ENCODE data around the gene PHLPP1. TPM values are rescaled to one million over a fixed set of nuclear protein-coding genes. Genes with fewer than 3 reads are reported as not detected.
"Not testable (repeated sequence)": the region's sequence is repeated elsewhere in the genome, so short reads cannot be mapped to it uniquely, and the experiment has no call there.

The PHLPP1 gene
- total RNA-seq, 1 experiment from 2014 or later = 28.0 TPM

DNA sequence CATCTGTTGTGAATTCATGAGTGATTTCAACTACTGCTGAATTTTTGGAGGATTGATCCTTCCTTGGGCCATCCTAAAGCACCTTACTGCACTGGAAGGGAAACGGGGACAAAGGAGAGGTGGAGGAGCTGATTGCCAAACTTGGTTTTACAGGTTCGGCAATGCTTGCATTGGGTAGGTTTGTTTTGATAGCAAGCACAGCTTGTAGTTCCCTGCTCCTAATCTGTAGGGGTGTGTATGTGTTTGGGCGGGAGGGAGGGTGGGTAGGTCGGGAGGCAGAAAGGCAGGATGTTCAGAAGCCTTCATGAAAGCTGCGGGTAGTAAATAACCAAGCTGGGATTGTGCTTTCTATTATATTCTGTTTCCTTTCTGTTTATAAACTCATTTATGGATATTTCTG lies 24.6 kb downstream of the PHLPP1 start:
- CTCF ChIA-PET = interaction anchor here (0.6 to 1.1 kb wide), 3 partner anchors 28 to 74 kb away, joined by 3 to 4 read pairs (median 3); no protein-coding TSS in a partner anchor
- DNase-seq = no peak
- intact Hi-C loops (cut with micrococcal nuclease; ENCODE audit: unreplicated experiment) = no loop called here
- no peak overlapping the region for H3K4me3 Mint-ChIP-seq (ENCODE audit: low read depth, unreplicated experiment)
- H3K27me3 Mint-ChIP-seq (ENCODE audit: unreplicated experiment) = no peaks in the 10 kb centered on the region
- no peaks in the 10 kb centered on the region for H3K9me3 Mint-ChIP-seq (ENCODE audit: low read depth, unreplicated experiment)
- no peaks in the 10 kb centered on the region for H3K36me3 Mint-ChIP-seq (ENCODE audit: insufficient read depth, unreplicated experiment)
- TF ChIP-seq CTCF (IDR thresholded peaks at IDR 0.05; ENCODE audit: unreplicated experiment) = no peak
- no TSS peak for BruUV-seq (replicated peaks)
- peaks cover 50% of the 10 kb centered on the region for H3K4me1 Mint-ChIP-seq (ENCODE audit: low read depth, unreplicated experiment)
- H3K27ac Mint-ChIP-seq (ENCODE audit: unreplicated experiment) = no peak overlapping the region

DNA sequence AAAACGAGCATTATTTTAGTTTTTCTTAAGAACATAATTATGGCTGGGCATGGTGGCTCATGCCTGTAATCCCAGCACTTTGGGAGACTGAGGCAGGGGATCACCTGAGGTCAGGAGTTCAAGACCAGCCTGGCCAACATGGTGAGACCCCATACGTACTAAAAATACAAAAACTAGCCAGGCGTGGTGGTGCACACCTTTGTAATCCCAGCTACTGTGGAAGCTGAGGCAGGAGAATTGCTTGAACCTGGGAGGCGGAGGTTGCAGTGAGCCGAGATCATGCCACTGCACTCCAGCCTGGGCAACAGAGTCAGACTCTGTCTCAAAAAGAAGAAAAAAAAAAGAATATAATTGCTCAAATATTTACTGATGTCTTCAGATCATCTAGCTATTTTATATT lies 25.3 kb downstream of the PHLPP1 start:
- H3K4me3 Mint-ChIP-seq (ENCODE audit: low read depth, unreplicated experiment); H3K36me3 Mint-ChIP-seq (ENCODE audit: insufficient read depth, unreplicated experiment); DNase-seq; intact Hi-C loops (cut with micrococcal nuclease; ENCODE audit: unreplicated experiment); H3K9me3 Mint-ChIP-seq (ENCODE audit: low read depth, unreplicated experiment); H3K27me3 Mint-ChIP-seq (ENCODE audit: unreplicated experiment); BruUV-seq (replicated peaks); H3K27ac Mint-ChIP-seq (ENCODE audit: unreplicated experiment): not testable (repeated sequence)
- H3K4me1 Mint-ChIP-seq (ENCODE audit: low read depth, unreplicated experiment) = peaks cover 57% of the 10 kb centered on the region
- CTCF ChIA-PET = interaction anchor here (0.6 to 1.4 kb wide), 2 partner anchors 26 to 27 kb away, joined by 3 to 4 read pairs; no protein-coding TSS in a partner anchor

DNA sequence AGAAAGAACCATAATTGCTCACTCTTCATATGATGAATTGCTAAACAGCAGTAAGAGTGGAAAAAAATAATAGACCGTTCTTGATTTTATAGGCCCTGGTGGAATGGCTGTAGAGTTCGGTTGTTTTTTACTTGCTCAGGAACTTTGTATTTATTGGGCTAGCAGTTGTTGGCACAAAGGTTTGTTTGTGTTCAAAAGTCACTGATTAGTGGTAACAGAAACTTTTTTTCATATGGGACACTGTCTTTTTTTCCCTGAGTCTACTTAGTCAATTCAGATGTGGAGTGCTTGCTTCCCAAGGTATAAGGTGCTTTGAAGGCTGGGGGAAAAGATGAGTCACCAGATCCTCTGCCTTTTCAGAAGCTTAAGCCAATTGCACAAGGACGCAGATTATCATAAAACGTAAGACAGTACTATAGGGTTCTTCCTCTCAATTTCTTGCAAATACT lies 25.8 kb downstream of the PHLPP1 start:
- H3K36me3 Mint-ChIP-seq (ENCODE audit: insufficient read depth, unreplicated experiment) = no peaks in the 10 kb centered on the region
- peaks cover 54% of the 10 kb centered on the region for H3K4me1 Mint-ChIP-seq (ENCODE audit: low read depth, unreplicated experiment)
- peak overlapping the region; percentile 53 for H3K27ac Mint-ChIP-seq (ENCODE audit: unreplicated experiment)
- no TSS peak for BruUV-seq (replicated peaks)
- peak; percentile 44 for DNase-seq
- no peaks in the 10 kb centered on the region for H3K27me3 Mint-ChIP-seq (ENCODE audit: unreplicated experiment)
- H3K4me3 Mint-ChIP-seq (ENCODE audit: low read depth, unreplicated experiment) = no peak overlapping the region
- no peaks in the 10 kb centered on the region for H3K9me3 Mint-ChIP-seq (ENCODE audit: low read depth, unreplicated experiment)
- CTCF ChIA-PET = interaction anchor here (0.5 to 1.4 kb wide), 3 partner anchors 25 to 87 kb away, joined by 3 to 4 read pairs (median 4); no protein-coding TSS in a partner anchor
- TF ChIP-seq CTCF (IDR thresholded peaks at IDR 0.05; ENCODE audit: unreplicated experiment) = no peak
- intact Hi-C loops (cut with micrococcal nuclease; ENCODE audit: unreplicated experiment) = no loop called here

DNA sequence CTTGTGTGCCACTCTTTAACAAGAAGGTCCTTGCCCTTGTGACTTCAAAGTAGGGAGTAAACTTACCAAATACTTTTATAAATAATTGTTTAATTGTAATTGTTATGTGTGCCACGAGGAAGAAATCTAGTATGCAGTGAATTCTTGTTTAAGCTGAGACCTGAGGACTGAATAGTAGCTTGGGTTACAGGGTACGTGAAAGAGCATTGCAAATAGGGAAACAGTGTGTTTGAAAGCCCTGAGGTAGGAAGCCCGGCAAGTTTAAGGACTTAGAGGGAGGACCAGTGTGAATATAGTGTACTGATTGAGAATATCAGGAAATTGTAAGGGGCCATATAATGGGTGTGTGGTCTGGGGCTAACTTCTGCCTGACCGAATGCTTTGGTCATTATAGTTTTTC lies 26.2 kb downstream of the PHLPP1 start:
- H3K27ac Mint-ChIP-seq (ENCODE audit: unreplicated experiment) = peak overlapping the region; percentile 53
- CTCF ChIA-PET = interaction anchor here (0.5 to 1.4 kb wide), 4 partner anchors 10 to 87 kb away, joined by 3 to 4 read pairs (median 4); no protein-coding TSS in a partner anchor
- H3K4me3 Mint-ChIP-seq (ENCODE audit: low read depth, unreplicated experiment) = no peak overlapping the region
- no peaks in the 10 kb centered on the region for H3K9me3 Mint-ChIP-seq (ENCODE audit: low read depth, unreplicated experiment)
- DNase-seq = no peak
- H3K27me3 Mint-ChIP-seq (ENCODE audit: unreplicated experiment) = no peaks in the 10 kb centered on the region
- no peaks in the 10 kb centered on the region for H3K36me3 Mint-ChIP-seq (ENCODE audit: insufficient read depth, unreplicated experiment)
- peaks cover 51% of the 10 kb centered on the region for H3K4me1 Mint-ChIP-seq (ENCODE audit: low read depth, unreplicated experiment)
- TF ChIP-seq CTCF (IDR thresholded peaks at IDR 0.05; ENCODE audit: unreplicated experiment) = no peak
- intact Hi-C loops (cut with micrococcal nuclease; ENCODE audit: unreplicated experiment) = no loop called here
- no TSS peak for BruUV-seq (replicated peaks)

Measured in Calu3 (cell line).